Inflammatory macrophage treated with lipopolysaccharide for 4 hours (primary cell): ENCODE data around the gene CGB7.
A peak's percentile ranks its signal among the peaks of the same experiment; 100 is the strongest.

Experiments
- DNase-seq: peaks from one replicate; pipeline ENCODE4 v3.0.0-alpha.2; 2020

Gene CGB7

DNA sequence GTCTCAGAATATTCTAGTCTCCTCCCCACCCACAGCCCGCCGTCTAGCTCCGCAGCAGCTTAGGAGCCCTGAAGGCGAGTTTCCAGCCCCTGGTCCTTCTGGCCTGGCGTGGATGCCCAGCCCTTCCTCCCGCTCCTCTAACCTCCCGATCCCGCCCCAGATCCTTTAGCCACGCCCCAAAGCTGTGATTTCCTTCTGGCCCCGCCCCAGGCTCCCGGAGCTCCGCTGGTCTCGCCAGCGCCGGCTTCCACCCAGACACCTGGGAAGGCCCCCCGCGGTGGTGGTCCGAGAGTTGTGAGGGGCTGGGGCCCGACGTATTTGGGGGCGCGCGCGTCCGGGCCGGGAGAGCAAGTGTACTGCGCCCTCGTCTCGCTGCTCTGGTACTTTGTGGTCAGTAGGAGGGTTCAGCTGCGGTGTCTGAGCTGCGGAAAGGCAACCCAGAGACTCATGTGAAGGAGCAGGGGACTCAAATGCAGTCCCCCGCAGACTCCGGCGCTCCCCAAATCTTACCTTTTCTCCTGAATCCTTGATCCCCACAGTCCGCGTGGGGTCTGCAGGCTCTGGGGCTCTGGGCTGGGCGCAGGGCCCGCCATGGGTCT, at the start of gene CGB7:
TSS of gene CGB7 (minus strand) at position 114 of the 599 bp plus-strand sequence. CDS start 2,374 bp downstream, outside the sequence.
- peak; percentile 39 for DNase-seq

DNA sequence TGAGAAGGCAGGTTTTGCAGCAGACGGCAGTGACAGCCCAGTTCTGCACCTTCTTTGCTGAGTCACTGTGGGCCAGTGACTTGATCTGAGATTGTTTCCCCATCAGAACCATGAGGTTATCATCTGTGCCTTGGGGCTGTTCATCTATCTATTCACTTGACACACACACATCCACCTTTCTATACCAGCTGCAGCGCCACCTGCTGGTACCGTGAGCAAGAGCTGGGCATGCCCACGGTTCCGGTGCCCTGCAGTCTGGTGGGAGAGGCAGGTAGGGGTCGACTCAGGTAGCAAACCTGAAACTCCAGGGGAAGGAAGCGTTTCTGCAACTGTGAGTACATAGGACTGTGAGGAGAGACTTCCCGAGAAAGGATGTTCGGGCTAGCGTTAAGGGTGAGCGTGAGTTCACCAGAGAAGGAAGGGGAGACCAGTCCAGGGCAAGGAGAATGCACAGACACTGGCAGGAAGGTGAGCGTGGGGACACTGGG, 49.1 kb upstream of the CGB7 start:
- peak; percentile 40 for DNase-seq

DNA sequence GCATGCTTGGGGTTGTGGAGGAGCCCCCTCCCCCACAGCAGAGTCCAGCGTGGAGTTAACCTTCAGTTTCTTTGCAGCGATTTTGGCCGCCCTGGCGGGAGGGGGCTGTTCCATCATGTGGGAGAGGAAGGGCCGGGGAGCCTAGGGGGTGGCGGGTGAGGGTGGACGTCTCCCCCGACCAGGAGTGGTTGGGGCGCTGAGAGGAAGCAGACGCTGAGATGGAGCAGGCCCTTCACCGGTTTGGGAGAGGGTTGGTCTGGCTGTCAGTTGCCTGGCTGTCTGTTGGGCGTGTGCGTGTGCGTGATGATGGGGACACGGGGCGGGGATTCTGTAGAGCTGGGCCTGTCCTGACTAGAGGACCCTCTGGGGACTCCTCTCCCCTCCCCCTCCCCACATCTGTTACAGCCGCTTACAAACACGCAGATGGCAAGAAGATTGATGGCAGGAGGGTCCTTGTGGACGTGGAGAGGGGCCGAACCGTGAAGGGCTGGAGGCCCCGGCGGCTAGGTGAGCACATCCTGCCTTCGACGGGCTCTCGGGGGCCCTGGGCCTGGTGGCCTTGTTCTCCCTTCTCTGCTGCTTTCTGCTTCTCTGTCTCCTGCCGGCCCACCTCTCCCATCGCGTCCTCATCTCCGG, 46.8 kb upstream of the CGB7 start:
- DNase-seq = no peak

DNA sequence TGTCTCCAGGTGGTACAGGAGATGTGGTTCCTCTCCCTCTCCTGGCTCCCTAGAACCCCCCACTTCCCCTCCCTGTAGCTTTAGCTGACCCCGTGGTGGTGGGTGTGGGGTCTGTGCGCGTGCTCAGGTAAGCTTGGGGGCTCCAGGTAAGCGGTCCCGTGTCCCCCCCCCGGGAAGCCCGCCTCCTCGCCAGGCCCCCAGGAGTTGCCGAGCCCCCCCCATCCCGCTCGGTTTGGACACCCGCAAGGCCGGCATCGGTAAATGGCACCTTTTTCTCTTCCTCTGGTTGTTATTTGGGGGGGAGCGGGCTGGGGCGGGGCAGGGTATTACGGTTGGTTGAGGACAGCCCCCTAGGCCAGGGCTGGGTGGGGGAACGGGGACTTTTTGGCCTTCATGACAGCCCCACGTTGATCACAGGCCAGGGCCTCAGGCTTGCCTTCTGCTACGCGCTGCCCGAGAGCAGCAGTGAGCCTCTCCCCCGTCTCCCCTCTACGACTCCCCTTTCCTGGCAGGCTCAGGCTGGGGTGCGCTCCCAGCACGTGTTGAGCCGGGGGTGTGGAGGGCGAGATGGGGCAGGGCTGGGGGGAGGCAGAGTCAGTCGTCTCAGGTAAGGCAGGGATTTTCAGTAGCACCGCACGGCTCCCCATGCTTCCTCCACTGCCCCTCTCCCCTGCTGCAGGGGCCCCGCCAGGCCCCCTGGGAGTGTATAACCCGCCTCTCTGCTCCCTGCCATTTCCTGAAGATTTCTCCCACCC, 46.0 kb upstream of the CGB7 start:
- DNase-seq = no peak

DNA sequence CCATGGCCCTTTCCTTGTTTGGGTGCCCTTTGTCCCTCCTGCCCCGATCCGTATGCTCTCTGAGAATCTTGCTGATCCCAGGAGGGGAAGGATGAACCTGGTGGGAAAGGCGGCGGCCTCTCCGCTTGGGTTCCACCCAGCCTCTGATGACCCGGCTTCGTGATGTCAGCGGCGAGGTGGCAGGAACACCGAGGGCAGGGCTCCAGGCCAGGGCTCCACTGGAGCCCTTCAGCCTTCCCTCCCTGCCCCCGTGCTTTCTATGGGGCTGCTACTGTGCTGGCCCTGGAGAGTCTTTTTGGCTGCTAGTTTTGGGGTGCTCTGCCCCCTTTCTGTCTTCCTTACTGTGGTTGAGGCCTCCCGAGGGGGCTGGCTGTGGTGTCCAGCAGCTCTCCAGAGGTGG, 44.8 kb upstream of the CGB7 start:
- no peak for DNase-seq

DNA sequence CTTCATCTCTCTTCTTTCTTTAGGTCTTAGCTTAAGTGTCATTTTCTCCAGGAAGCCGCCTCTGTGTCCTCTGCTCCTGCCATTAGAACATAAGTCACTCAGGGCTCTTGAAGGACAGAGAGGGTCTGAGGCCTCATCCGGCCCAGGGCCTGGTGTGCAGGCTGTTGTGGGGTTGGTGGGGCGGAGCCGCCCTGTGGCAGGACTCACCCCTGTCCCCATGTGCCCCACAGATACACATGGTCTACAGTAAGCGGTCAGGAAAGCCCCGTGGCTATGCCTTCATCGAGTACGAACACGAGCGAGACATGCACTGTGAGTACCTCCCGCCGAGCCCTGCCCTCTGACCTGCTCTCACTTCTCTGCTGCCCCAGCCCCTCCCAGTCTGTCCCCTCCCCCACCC, 43.6 kb upstream of the CGB7 start:
- no peak for DNase-seq

DNA sequence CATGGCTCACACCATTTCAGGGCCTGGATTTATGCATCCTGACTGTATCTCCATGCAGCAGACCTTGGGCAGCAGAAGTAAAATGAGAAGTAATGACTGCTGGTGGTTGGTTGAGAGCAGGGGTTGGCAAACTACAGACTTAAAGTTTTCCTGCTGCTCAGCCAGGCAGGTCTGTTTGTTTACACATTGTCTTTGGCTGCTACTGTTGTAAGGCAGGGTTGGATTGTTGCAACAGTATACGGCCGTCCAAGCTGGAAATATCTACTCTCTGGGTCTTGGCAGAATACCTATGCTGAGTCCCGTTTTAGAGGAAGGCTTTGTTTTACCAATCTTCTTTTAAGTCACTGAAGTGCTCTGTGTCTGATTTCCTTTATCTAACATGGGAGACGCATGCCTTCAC, 41.2 kb upstream of the CGB7 start:
- DNase-seq = no peak

DNA sequence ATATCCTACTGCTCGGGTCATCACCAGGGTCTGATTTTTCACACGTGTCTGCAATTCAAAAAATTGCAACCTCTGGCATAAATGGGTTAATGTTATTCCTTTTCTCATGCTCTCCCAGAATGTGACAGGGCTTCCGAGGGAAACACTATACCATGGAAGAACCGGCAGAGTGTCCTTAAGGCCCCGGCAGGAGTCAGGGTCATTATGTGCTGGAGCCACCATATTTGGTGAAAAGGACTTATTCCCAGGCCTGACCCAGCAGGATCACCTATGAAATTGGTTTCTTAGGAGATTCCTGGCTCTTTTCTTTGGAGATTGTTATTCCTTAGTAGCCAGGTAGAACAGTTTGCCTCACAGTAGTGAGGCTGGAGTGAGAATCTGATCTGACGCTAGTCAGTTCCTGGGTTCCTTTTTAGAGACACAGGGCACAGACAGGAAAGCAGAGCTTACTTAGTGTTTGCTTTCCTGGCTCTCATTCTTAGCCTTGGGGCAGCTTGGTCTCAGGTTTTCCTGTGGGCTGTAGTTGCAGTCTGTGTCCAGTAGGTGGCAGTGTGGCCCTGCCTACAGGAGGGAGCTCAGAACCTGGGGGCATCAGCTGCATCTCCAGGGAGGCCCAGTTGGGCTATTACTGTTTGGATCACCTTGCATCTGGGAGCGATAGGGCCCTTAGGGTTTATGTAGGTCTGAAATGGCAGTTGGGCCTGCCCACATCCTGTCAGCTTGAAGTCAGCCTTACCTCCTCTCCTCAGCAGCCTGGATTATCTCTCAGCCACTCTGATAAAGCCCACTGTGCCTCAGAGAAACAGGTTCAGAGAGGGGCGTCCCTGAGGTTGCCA, 40.1 kb upstream of the CGB7 start:
- peak; percentile 59 for DNase-seq

DNA sequence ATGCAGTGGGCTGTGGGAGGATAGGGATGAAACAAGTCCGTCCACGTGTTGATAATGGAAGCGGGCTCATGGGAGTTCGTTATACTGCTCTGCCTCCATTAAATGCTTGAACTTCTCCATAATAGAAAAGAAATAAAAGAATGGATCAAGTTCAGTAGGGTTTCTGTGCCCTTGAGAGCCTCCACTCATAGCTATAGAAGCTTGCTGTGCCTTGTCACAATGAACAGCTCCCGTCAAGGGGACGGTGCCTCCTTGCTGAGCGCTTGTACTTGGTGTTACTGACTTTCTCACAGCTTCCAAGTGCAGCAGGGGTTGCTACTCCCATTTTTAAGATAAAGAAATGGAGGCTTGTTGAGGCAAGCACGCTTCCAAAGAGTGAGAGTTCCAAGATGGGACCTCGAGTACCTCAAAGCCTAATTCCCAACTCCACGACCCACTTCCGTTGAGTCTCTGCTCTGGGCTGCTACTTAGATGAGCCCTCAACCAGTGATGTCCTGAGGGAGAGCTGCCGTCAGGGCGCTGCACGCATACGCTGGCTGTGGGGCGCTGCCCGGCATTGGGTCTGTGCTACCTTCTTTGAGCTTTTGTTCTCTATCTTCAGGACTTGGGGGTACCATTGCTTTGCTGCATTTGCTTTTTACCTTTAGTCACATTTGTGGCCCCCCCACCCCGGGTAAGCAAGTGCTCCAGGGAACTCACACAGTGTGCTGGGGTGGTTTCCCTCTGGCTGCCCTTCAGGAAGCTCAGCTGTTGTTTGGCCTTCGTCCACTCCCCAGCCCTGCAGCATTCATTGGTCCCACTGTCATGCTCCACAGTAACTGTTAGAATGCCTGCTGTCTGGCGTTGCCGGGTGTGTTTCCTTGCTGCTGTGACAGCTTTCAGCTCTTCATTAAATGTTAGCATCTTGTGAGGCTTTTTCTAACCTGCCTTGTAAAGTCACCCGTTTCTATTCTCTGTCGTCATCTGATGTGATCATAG, 37.2 kb upstream of the CGB7 start:
- DNase-seq = no peak

DNA sequence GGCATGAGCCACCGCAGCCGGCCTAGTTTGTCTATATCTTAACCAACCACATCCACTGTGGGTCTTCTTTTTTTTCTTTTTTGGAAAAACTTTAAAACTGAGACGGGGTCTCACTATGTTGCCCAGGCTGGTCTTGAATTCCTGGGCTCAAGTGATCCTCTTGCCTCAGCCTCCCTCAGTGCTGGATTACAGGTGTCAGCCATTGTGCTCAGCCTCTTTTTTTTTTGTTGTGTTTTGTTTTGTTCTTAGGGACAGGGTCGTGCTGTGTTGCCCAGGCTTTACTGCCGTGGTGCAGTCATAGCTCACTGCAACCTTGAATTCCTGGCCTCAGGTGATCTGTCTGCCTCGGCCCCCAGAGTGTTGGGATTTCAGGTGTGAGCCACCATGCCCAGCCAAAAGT, 35.1 kb upstream of the CGB7 start:
- no peak for DNase-seq

DNA sequence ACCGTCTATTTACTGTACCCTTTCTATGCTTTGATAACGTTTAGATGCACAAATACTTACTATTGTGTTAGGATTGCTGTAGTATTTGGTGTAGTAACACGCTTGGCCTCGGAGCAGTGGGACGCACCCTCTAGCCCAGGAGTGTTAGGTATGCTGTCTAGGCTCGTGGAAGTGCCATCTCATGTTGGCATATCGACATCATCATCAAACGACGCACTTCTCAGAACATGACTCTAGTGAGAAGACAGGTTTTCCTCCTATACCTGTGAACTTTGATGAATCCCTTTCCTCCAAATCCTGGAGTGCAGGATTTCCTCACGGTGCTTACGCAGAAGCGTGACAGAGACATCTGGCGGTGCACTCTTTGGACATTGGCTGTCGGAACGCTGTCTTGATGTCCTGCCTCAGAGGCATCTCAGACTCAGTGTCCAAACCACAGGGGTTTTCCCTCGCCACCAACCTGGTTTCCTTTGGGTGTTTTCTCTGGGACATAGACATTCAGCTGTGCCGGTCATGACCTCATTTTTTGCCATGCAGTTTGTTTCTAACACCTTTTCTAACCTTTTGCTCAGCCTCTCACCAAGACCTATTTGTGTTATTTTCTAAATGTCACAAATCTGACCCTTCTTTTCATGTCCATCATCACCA, 34.0 kb upstream of the CGB7 start:
- DNase-seq = no peak

DNA sequence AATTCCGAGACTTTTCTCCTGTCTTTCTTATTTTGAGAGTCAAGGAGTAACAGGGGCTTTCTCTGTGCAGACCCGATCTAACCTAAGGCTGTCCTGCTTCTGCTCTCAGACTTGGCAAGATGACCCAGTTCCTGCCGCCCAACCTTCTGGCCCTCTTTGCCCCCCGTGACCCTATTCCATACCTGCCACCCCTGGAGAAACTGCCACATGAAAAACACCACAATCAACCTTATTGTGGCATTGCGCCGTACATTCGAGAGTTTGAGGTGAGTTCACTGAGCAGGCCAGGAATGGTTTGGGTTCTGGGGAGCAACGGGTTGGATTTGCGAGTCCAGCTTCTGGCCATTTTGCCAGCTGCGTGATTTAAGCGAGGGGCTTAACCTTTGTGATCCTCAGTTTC, 28.7 kb upstream of the CGB7 start:
- no peak for DNase-seq

DNA sequence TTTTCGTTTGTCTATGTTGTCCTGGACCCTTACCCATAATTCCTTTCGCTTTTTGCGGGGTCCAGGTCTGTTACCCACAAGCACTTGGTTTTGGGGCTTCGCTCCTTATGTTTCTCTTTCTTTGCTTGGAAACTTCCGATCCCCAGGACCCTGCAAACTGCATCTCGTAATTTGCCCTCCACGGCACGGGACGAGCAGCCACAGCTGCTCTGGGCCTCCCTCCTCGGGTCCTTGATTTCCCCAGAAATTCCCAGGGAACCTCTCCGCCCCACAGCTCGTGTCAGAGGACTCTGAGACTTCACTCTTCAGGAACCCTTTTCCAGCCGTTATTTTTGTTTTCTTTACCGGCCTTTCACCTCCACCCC, 28.3 kb upstream of the CGB7 start:
- no peak for DNase-seq

DNA sequence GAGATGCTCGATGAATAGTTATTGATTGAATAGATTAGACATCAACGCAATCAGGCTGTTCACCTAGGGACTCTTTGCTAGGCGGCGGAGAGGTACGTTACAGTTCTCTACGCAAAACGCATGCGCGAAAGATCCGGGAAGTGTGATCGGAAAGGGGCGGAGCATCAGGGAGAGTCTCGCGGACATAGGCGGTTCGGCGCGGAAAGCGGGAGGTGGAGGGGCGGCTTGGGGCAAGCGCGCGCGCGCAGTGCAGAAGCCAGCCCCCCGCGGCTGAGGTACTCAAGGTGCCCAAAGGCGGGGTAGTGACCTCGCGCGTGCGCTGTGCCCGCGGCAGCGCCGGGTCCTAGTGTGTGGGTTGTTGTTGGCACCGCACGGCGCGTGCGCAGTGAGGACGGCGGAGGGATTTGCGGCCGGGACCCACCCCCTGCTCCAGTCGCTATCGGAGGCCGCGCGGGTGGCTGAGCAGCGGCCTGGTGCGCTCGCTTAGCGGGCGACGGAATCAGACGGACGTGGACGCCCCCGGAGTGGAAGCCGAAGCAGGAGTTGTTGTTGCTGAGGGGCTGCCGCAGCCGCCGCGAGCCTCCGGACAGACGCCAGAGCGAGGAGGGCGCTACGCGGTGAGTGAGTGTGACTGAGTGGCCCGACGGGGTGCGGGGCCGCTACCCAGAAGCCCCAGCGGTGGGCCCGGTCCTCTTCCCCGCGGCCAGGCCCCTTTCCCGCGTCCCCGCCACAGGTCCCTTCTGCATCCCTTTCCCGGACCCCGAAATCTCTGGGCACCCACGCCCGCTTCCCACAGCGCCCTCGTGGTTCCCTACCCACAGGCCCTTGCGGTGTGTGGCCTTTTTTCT, 27.7 kb upstream of the CGB7 start, which contains the start of gene SNRNP70:
TSS of gene SNRNP70 (plus strand) at position 432 of the 848 bp plus-strand sequence. CDS start 964 bp downstream, outside the sequence.
- peak; percentile 99 for DNase-seq

DNA sequence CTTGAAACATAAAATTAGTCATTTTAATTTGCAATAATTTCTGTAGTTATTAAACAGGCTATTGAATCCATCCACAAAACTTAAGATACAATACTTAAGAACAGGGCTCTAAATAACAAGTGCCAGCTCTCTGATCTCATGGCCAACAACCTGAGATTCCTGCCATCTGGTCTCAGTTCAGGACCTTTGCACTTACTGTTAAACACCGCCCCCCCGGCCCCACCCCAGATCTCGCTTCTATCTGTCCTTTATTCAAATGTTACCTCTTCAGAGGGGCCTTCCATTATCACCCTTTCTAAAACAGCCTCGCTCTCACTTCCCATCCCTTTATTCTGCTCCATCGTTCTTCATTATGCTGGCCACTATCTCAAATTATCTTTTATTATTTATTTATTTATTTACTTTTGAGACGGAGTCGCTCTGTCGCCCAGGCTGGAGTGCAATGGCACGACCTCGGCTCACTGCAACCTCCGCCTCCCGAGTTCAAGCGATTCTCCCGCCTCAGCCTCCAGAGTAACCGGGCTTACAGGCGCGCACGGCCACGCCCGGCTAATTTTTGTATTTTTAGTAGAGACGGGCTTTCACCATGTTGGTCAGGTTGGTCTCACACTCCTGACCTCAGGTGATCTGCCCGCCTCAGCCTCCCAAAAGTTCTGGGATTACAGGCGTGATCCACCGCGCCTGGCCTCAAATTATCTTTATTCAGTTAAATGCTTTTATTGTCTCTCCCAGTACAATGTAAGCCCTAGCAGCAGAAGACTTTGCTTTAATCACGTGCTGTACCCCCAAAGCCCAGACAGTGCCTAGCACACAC, 26.9 kb upstream of the CGB7 start:
- no peak for DNase-seq

DNA sequence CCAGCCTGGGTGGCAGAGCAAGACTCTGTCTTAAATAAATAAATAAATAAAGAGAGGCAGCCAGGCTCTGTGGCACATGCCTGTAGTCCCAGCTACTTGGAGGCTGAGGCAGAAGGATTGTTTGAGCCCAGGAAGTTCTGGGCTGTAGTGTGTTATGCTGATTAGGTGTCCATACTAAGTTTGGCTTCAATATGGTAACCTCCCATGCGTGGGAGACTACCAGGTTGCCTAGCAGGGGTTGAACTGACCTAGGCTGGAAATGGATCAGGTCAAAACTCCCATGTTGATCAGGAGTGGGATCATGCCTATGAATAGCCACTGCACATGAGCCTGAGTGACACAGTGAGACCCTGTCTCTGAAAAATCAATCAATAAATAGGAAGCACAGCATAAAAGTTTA, 23.7 kb upstream of the CGB7 start:
- DNase-seq = no peak

DNA sequence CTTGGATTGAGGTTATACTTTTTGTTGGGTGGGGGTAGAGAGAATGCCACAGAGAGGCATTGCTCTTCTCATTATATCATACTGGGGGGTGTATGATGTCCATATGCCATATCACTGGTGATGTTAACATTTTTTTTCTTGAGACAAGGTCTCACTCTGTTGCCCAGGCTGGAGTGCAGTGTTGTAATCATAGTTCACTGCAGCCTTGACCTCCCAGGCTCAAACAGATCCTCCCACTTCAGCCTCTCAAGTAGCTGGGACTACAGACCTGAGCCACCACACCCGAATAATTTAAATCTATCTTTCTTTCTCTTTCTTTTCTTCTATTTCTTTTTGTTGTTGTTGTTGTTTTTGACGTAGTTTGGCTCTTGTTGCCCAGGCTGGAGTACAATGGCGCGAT, 22.8 kb upstream of the CGB7 start:
- DNase-seq = no peak

DNA sequence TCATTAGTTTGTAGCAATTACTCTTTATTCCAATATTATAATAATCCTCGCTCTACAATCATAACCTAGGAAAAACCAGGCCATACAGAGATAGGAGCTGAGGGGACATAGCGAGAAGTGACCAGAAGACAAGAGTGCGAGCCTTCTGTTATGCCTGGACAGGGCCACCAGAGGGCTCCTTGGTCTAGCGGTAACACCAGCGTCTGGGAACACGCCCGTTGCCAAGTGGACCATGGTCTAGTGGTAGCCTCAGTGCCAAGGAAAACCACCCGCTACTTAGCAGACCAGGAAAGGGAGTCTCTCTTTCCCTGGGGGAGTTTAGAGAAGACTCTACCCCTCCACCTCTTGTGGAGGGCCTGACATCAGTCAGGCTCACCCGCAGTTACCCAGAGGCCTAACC, 17.3 kb upstream of the CGB7 start:
- peak; percentile 33 for DNase-seq
